Fibroblast of skin of left biceps (primary cell): ENCODE results near the gene SEC61B.
"Not testable (repeated sequence)": the region's sequence is repeated elsewhere in the genome, so short reads cannot be mapped to it uniquely, and the experiment has no call there.

ENCODE experiments used
- DNase-seq, 2 experiments: peaks; one replicate each; pipeline ENCODE4 v3.0.0-alpha.2; 2013; ENCODE audit warnings: low read depth in 2 of 2

SEC61B gene

GRCh38 chr9:99192786-99193465 lies 29.2 kb upstream of the SEC61B start:
- DNase-seq, result no peak

GRCh38 chr9:99193466-99193821 lies 28.6 kb upstream of the SEC61B start:
- no peak for DNase-seq

GRCh38 chr9:99196484-99196883 lies 25.6 kb upstream of the SEC61B start:
- not testable (repeated sequence) for DNase-seq

GRCh38 chr9:99197124-99197630 lies 24.9 kb upstream of the SEC61B start:
- DNase-seq, result no peak

GRCh38 chr9:99197987-99198386 lies 24.1 kb upstream of the SEC61B start:
- no peak for DNase-seq

GRCh38 chr9:99199938-99200539 lies 22.0 kb upstream of the SEC61B start:
- no peak for DNase-seq

GRCh38 chr9:99201603-99202002 lies 20.5 kb upstream of the SEC61B start:
- no peak for DNase-seq

GRCh38 chr9:99210572-99210971 lies 11.5 kb upstream of the SEC61B start:
- DNase-seq, result no peak

GRCh38 chr9:99211746-99212145 lies 10.3 kb upstream of the SEC61B start:
- no peak for DNase-seq

GRCh38 chr9:99213197-99213596 lies 8.9 kb upstream of the SEC61B start:
- DNase-seq, result no peak

- DNase-seq, result no peak
Measured at GRCh38 chr9:99216073-99216472, 6.0 kb upstream of the SEC61B start.

- no peak for DNase-seq
Measured at GRCh38 chr9:99220011-99220410, 2.1 kb upstream of the SEC61B start.

- no peak for DNase-seq
Measured at GRCh38 chr9:99221266-99221620, 839 bp upstream of the SEC61B start.

- DNase-seq, result no peak
Measured at GRCh38 chr9:99222416-99223270, 561 bp downstream of the SEC61B start.

- DNase-seq, result no peak
Measured at GRCh38 chr9:99224445-99224844, 2.4 kb downstream of the SEC61B start.

- no peak for DNase-seq
Measured at GRCh38 chr9:99226054-99226453, 4.0 kb downstream of the SEC61B start.

GRCh38 chr9:99230206-99230605 lies 8.1 kb downstream of the SEC61B start:
- DNase-seq, result no peak

GRCh38 chr9:99231711-99232110 lies 9.6 kb downstream of the SEC61B start:
- no peak for DNase-seq

GRCh38 chr9:99234618-99235017 lies 12.5 kb downstream of the SEC61B start:
- DNase-seq, result no peak

GRCh38 chr9:99235069-99235468 lies 13.0 kb downstream of the SEC61B start:
- no peak for DNase-seq

GRCh38 chr9:99235926-99236634 lies 14.0 kb downstream of the SEC61B start:
- DNase-seq, result no peak

- DNase-seq, result no peak
Measured at GRCh38 chr9:99237356-99237755, 15.3 kb downstream of the SEC61B start.
